Skin epidermis (tissue), 12 donors: ENCODE results near the gene LIME1.
"Not testable (repeated sequence)": the region's sequence is repeated elsewhere in the genome, so short reads cannot be mapped to it uniquely, and the experiment has no call there.

Experiments
- H3K27ac ChIP-seq, 21 experiments: fragments of 200-600 bp; sonication (generic) in 11 of 21; one replicate each; pipeline ENCODE4 v1.5.0; 2020; ENCODE audit warnings: mild to moderate bottlenecking in 3 of 21, inconsistent platforms in 2 of 21, moderate library complexity in 2 of 21
- H3K4me3 ChIP-seq, 7 experiments: fragments of 200-600 bp; sonication (generic) in 2 of 7; one replicate each; pipeline ENCODE4 v1.5.0; 2020; ENCODE audit warnings: inconsistent platforms in 2 of 7, mild to moderate bottlenecking in 2 of 7, moderate library complexity in 1 of 7

LIME1 gene

GRCh38 chr20:63706027-63706695 lies 30.3 kb upstream of the LIME1 start:
- H3K27ac ChIP-seq: peak overlapping the region in 19 of 21 experiments; percentile 52 to 97 (median 93)
- H3K4me3 ChIP-seq: peak overlapping the region; percentile 48 to 93 (median 70)

GRCh38 chr20:63706852-63707557 lies 29.5 kb upstream of the LIME1 start:
- peak overlapping the region; percentile 82 to 98 (median 93) for H3K27ac ChIP-seq
- H3K4me3 ChIP-seq: peak overlapping the region; percentile 48 to 93 (median 70)

- peak within 1 kb of the TSS; percentile 82 to 98 (median 93) for H3K27ac ChIP-seq
- peak within 1 kb of the TSS; percentile 48 to 93 (median 70) for H3K4me3 ChIP-seq
Measured at GRCh38 chr20:63707558-63708300, 28.7 kb upstream of the LIME1 start, which contains the start of the genes ARFRP1 and ZGPAT. TSS of gene ARFRP1 (minus strand) at chr20:63707976. CDS start at chr20:63707091, 885 bp downstream. TSS of gene ZGPAT (plus strand) at chr20:63708039. CDS start at chr20:63708581, 542 bp downstream.

DNA sequence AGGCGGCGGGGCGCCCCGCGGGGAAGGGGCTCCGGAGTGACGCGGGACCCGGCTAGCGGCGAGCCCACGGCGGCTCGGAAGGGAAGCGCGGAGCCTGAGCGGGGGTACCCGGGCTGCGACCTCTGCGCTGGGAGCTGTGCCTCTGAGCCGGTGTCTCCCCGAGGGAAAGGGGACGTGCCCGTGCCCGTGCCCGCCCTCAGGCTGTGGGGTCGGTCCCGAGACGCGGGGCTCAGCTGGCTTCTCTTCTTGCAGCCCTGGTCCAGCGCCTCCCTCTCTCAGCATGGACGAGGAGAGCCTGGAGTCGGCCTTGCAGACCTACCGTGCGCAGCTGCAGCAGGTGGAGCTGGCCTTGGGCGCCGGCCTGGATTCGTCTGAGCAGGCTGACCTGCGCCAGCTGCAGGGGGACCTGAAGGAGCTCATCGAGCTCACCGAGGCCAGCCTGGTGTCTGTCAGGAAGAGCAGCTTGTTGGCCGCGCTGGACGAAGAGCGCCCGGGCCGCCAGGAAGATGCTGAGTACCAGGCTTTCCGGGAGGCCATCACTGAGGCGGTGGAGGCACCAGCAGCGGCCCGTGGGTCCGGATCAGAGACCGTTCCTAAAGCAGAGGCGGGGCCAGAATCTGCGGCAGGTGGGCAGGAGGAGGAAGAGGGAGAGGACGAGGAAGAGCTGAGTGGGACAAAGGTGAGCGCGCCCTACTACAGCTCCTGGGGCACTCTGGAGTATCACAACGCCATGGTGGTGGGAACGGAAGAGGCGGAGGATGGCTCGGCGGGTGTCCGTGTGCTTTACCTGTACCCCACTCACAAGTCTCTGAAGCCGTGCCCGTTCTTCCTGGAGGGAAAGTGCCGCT lies 27.9 kb upstream of the LIME1 start:
- peak overlapping the region; percentile 48 to 93 (median 70) for H3K4me3 ChIP-seq

DNA sequence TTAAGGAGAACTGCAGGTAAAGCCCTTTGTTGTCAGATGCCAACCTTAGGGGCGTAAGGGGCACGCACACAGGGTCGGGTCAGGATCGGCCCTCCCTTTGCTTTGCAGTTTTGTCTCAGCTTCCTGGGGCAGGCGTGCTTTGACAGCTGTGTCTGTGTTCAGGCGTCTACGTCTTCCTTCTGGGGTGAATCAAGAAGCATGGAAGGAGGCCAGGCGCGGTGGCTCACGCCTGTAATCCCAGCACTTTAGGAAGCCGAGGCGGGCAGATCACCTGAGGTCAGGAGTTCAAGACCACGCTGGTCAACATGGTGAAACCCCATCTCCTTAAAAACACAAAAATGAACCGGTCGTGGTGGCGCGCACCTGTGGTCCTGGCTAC lies 27.3 kb upstream of the LIME1 start:
- Histone ChIP-seq H3K4me3 (peak overlapping the region in 4 of 7 experiments; percentile 48 to 91 (median 68)), H3K27ac (peak overlapping the region in 5 of 21 experiments; percentile 91 to 97 (median 96))

More for the DNA sequence above, 27.9 kb upstream of the LIME1 start:
- peak overlapping the region; percentile 82 to 98 (median 93) for H3K27ac ChIP-seq

- no peak overlapping the region for H3K4me3 ChIP-seq
- H3K27ac ChIP-seq: no peak overlapping the region
Measured at GRCh38 chr20:63711085-63711645, 25.3 kb upstream of the LIME1 start.

DNA sequence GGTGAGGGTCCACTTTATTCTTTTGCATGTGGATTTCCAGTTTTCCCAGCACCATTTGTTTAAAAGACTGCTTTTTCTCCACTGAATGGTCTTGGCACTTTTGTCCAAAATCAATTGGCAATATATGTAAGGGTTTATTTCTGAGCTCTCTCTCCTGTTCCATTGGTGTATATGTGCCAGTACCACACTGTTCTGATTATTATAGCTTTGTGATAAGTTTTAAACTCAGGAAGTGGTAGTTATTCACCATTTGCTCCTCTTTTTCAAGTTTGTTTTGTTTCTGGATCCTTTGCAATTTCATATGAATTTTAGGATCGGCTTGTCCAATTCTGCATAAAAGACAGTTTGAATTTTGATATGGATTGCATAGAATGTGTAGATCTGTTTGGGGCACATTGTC lies 24.3 kb upstream of the LIME1 start:
- Histone ChIP-seq H3K4me3 (no peak overlapping the region), H3K27ac (no peak overlapping the region)

GRCh38 chr20:63714858-63715257 lies 21.6 kb upstream of the LIME1 start:
- no peak overlapping the region for H3K27ac ChIP-seq
- H3K4me3 ChIP-seq: no peak overlapping the region

DNA sequence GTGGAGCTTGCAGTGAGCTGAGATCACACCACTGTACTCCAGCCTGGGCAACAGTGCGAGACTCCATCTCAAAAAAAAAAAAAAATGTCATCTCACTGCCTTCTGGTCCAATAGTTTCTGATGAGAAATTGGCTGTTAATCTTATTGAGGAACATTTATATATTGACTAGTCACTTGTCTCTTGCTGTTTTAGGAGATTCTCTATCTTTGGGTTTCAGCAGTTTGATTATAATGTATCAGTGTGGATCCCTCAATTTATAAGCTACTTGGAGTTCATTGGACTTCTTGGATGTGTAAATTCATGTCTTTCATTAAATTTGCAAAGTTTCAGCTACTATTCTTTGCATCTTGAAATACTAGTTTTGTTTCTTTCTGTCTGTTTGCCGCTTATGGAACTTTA lies 17.5 kb upstream of the LIME1 start:
- Histone ChIP-seq H3K27ac (no peak overlapping the region), H3K4me3 (no peak overlapping the region)

DNA sequence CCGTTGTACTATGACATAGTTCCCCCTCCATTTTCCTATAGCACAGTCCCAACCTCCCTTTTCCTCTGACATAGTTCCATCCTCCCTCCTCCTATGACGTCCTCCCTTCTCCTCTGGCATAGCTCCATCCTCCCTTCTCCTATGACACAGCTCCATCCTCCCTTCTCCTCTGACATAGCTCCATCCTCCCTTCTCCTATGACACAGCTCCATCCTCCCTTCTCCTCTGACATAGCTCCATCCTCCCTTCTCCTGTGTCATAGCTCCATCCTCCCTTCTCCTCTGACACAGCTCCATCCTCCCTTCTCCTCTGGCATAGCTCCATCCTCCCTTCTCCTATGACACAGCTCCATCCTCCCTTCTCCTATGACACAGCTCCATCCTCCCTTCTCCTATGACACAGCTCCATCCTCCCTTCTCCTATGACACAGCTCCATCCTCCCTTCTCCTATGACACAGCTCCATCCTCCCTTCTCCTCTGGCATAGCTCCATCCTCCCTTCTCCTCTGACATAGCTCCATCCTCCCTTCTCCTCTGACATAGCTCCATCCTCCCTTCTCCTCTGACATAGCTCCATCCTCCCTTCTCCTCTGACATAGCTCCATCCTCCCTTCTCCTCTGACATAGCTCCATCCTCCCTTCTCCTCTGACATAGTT lies 13.4 kb upstream of the LIME1 start:
- H3K27ac ChIP-seq, H3K4me3 ChIP-seq: not testable (repeated sequence)

DNA sequence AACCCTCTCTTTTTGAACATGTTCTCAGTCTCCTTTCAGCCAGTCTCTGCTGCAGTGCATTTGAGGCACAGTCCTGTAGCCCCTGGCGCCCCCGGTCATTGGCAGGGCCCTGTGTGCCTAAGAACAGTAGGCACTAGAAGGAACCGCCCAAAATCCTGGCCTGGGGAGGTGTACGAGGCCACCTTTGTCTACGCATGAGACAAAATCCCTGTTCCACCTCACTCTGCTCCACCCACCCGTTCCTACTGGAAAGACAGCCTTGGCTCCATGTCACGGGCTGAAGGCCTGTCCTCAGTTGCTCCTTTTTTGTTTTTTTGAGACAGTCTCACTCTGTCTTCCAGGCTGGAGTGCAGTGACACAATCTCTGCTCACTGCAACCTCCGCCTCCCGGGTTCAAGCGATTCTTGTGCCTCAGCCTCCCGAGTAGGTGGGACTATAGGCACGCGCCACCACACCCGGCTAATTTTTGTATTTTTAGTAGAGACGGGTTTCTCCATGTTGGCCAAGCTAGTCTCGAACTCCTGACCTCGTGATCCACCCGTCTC lies 6.2 kb upstream of the LIME1 start:
- not testable (repeated sequence) for H3K4me3 ChIP-seq
- peak overlapping the region in 8 of 21 experiments; percentile 5 to 77 (median 46) for H3K27ac ChIP-seq

GRCh38 chr20:63731410-63731809 lies 5.1 kb upstream of the LIME1 start:
- H3K27ac ChIP-seq: peak overlapping the region in 1 of 21 experiments; percentile 77

GRCh38 chr20:63732118-63733095 lies 4.1 kb upstream of the LIME1 start:
- H3K4me3 ChIP-seq: no peak overlapping the region
- H3K27ac ChIP-seq: no peak overlapping the region

More at GRCh38 chr20:63731410-63731809, 5.1 kb upstream of the LIME1 start:
- no peak overlapping the region for H3K4me3 ChIP-seq

DNA sequence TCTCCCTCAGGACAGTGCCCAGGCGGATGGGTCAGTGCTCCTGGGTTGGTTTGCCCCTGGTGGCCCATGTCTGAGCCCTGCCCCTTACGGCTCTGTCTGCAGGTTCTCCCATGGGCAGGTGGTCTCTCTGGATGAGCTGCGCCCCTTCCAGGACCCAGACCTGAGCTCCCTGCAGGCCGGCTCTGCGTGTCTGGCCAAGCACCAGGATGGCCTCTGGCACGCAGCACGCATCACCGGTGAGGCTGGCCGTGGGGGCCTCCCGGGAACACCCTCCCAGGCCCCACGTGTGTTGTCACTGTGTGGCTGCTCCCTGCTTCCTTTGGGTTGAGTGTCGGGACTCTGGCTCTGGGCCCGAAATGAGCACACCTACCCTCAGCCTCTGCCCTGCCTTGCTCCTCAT lies 3.3 kb upstream of the LIME1 start:
- Histone ChIP-seq H3K27ac (no peak overlapping the region), H3K4me3 (no peak overlapping the region)

- no peak overlapping the region for H3K4me3 ChIP-seq
Measured at GRCh38 chr20:63733579-63734081, 2.8 kb upstream of the LIME1 start.

DNA sequence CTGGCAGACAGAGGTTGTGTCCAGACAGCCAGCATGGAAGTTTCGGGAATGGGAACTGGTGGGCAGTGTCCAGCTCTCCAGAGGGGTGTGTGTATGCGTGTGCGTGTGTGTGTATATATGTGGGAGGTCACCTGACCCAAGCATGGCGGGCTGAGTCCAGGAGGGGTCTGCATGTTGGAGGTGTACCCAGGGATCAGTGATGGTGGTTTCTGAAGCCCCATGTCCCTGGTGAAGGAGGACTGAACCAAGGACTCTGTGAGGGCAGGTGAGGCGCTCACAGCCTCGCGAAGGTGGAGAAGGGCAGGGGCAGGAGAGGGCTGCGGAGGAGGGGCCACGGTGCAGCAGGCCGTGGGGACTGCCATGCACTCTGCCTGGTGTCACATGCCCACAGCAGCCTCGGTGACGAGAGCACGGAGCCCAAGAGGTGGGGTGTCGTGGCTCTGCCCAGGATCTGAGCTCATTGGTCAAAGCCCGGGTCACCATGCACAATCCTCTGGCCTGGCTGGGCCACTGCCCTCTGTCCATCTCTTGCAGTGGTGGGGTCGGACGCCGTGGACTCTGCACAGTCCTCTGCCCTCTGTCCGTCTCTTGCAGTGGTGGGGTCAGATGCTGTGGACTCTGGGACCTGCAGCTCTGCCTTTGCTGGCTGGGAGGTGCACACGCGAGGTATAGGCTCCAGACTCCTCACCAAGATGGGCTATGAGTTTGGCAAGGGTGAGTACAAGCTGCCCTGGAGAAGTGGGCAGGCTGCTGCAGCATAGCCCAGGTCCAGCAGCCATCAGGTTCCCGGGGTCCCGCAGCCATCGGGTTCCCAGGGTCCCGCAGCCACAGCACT lies 2.1 kb upstream of the LIME1 start:
- no peak overlapping the region for H3K27ac ChIP-seq

More at GRCh38 chr20:63733579-63734081, 2.8 kb upstream of the LIME1 start:
- H3K27ac ChIP-seq: no peak overlapping the region

More for the DNA sequence above, 2.1 kb upstream of the LIME1 start:
- H3K4me3 ChIP-seq: no peak overlapping the region
